ENCODE results near the gene TMEM186.
"Not testable (repeated sequence)": the region's sequence is repeated elsewhere in the genome, so short reads cannot be mapped to it uniquely, and the experiment has no call there.

TMEM186 gene

DNA sequence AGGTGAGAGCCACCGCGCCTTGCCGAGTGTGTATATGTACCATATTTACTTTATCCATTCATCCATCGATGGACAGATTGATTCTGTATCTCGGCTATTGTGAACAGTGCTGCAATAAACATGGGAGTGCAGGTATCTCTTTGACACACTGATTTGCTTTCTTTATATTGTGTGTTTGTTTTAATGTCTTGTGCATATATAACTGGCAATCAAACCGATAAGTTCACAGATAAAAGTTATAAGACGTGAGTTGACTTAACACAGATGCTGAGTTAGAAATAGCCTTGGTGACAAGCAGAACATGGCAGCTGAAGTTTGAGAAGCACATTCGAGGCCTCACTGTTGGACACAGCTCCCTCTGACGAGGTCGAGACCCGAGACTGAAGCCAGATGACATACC is 23.2 kb downstream of the TMEM186 start:
- no peak for DNase-seq (ENCODE audit: low read depth, low spot score)

DNA sequence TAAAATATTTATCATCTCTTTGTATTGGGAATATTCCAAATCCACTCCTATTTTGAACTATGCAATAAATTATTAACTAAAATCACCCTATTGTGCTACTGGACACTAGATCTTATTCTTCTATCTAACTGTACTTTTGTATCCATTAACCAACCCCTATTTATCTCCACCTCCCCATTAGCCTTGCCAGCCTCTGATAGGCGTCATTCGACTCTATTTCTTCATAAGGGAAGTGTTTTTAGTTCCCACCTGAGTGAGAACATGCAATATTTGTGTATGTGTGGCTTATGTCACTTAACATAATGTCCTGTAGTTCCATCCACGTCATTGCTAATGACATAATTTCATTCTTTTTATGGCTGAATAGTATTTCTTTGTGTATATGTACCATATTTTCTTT is 23.9 kb downstream of the TMEM186 start:
- DNase-seq (ENCODE audit: low read depth, low spot score): no peak

DNA sequence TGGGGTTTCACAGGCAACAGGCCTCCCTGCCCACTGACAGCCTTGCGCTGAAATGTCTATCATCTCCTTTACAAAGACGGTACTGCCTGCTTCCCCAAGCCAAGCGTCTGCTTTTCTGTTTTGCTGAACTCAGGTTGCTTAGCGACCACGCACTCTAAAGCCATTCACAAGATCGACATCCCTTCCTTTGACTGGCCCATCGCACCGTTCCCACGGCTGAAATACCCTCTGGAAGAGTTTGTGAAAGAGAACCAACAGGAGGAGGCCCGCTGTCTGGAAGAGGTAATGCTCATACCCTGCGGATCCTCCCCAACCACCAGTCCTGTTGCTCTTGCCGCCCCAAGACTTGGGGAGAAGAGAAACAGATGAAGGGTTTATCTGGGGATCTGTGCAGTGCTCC is 28.7 kb downstream of the TMEM186 start:
- no peak for DNase-seq (ENCODE audit: low read depth, low spot score)

DNA sequence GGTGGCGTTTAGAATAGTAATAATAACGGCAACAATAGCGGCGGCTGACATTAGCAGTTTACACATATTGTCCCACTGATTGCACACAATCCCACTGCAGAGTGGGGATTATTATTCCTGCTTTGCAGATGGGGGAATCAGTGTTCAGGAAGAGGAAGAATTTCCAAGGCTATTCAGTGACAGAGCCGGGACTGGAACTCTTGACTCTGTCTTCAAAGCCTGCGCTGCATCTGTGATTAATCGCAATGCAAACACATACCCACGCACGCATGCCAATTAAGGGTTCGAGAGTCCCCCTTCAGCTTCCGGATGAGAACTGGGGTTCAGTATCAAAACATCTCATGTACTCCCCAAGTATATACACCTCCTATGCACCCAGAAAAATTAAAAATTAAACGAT is 29.2 kb downstream of the TMEM186 start:
- DNase-seq (ENCODE audit: low read depth, low spot score): no peak

DNA sequence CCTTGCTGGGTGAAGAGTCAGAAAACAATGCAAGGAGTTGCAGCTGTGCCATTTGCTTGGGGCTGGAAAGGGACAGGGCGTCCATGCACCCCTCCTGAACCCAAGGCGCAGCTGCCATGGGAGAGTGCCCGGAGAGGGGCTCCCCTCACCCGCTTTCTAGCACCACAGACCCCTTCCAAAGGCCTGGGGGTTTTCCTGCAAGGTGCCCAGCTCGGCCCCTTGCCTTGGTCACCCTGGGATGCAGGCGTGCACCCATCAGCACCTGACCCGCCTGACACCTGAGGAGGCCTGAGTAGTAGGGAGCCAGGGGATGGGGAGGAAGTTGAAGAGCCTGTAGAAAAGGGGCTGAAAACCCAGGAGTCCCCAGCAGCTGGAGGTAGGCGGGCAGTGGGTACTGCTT is 30.3 kb downstream of the TMEM186 start:
- DNase-seq (ENCODE audit: low read depth, low spot score): no peak

DNA sequence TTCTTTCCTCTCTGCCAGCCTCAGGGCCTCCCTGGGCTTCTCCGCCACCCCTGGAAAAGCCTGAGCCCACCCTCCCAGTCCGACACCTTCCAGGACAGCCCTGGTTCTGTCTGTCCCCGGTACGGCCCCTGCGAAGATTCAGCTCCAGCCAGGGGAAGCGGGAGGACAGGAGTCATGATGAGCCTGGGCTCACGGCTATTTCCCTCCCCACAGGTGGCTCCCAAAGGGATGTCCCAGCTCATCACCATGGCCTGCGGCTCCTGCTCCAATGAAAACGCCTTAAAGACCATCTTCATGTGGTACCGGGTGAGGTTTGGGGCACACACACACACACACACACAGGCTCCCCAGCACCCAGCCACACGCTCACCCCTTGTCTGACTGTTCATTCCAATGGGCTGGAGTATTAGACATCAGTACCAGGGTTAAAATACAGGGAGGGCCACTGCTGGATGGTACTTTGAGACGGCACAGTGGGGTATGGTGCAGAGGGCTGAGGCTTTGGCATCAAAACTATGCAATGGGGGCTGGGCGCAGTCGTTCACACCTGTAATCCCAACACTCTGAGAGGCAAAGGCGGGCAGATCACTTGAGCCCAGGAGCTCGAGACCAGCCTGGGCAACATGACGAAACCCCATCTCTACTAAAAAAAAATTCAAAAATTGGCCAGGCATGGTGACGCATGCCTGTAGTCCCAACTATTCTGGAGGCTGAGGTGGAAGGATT is 32.8 kb downstream of the TMEM186 start:
- DNase-seq (ENCODE audit: low read depth, low spot score): no peak

DNA sequence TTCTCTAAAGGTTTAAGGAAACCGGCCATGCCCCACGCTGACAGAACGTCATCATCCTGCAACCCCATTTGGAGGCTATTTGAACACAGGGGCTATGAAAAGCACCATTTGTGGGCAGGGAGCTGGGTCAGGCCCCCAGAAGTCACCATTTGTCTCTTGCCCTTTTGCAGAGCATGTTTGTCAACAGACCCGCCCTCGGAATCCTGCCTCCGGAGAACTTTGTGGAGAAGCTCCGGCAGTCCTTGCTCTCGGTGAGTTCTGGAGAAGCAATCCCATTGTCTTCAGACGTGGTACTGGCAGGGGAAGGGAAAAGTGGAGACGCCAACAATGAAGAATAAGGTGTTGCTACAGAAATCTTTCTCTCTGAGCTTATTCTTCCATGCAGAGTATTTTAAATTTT is 33.5 kb downstream of the TMEM186 start:
- no peak for DNase-seq (ENCODE audit: low read depth, low spot score)

DNA sequence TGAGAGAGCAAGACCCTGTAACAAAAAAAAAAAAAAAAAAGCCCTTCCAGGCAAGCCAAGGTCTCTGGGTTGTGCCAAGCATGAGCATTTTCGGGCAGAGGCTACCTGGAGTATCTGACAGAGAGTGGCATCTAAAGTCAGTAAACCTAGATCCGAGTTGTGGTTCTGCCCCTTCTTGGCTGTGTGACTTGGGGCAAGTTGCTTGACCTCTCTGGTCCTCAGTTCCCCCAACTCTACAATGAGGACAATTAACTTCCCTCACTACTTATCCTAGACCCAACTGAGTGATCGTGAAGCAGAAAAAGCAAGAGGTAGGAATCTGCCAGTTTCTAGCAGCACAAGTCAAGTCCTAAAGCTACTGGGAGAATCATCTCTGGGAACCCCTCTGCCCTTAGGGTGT is 34.4 kb downstream of the TMEM186 start:
- DNase-seq (ENCODE audit: low read depth, low spot score): no peak

DNA sequence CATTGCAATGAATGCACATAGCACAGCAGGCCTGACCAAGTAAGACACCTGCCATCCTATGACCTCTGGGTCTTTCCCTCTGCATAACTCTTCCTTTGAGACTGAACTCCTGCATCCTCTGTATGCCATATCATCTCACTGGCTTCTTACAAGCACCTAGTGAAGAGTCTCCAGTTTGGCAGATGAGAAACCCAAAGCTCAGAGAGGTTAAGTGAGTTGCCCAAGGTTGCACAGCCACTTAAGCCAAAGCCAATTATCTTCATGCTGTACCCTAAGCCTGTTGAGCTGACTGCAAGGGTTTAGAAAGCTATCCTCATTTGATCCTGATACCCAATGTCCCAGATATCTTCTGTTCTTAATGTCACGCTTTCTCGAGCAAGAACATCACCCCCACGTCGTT is 35.2 kb downstream of the TMEM186 start:
- no peak for DNase-seq (ENCODE audit: low read depth, low spot score)

DNA sequence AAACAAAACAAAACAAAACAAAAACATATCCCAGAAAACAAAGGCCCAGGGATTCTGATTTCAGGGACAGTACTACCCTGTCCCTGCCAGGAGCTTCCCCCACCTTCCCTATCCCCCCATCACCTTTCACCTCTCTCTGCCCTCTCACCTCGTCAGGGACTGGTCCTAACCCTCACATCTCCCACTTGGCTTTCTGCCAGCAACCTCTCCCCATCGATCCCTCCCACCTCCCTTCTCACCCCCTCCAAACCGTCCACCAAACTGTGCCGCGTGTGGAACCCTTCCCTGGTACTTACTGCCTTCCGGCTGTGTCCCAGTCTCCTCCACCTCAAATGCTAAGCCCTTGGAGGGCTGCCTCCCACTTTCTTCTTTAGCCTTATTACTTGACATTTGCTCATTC is 36.4 kb downstream of the TMEM186 start:
- no peak for DNase-seq (ENCODE audit: low read depth, low spot score)

DNA sequence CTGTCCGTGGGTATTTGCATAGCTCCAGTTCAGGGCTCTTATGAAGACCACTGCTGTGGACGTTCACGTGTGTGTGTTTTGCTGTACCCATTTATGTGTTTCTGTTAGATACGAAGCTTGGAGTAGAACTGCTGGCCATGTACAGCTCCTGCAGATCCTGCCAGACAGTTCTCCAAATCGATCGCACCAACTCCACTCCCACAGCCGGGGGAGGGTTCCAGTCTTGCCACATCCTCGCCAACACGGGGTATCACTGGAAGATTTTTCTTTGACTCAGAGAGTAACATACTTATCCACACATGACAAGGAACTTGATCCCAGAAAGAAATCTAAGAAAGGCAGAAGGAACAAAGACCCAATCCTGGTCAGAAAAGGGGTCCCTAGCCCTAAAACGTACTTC is 37.4 kb downstream of the TMEM186 start:
- DNase-seq (ENCODE audit: low read depth, low spot score): no peak

DNA sequence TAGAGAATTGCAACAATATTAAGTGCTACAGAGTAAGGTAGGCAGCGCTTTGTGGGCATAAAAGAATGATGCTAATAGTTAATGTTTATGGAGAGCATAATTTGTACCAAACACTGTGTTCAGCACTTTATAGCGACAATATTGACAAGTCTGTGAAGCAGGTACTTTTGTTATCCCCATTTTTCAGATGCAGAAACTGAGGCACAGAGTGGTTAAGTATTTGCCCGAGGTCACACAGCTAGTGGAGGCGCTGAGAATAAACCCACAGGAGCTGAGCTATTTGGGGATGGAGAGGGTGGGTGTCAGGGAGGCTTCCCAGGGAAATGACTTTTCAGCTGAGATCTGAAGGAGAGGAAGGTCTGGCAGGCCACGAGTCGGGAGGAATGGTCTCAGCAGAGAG is 39.4 kb downstream of the TMEM186 start:
- no peak for DNase-seq (ENCODE audit: low read depth, low spot score)

DNA sequence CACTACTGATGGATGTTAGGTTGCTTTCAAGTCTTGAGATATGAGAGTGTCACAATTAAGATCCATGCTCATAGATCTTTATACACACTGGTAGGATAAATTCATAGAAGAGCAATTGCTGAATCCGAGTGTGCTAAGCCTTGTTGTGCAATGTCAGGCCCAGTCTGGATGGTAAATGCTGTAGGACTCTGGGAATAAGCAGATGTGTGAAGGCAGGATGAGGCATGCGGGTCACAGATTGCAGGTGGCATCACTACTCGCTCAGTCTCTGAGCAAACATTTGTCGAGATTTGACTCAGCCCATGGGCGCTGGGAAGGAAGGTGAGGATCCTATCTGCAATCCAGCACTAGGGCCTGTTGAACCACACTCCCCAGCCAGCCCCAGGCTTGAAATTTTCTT is 40.7 kb downstream of the TMEM186 start:
- DNase-seq (ENCODE audit: low read depth, low spot score): no peak

DNA sequence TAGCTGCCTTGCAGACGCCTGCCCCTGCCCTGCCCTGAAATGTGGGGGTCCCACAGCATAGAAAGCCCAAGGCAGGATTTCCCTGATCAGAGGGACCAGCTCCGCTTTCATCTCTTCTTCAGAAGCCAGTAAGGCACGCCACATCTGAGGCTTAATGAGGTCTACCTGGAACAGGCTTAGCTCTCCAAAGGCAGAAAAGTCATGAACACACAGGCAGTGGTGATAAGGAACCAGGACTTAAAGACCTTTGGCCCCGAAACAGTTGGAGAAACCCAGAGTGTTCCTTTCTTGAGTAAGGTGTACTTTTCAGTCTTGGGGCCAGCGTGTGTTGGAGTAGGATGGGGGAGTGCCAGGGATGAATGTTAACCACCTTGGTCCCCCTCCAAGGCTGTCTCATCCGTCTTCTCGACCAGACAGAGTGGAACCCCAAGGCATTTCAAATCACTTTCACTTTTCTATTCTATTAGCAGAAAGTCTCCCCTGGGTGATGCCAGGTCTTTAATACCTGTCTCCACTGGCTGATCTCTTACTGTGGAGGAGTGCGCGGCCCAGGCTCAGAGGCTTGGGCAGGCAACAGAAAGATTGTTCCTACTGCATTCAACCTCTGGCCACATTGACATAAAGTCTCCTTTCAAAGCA is 43.9 kb downstream of the TMEM186 start:
- DNase-seq (ENCODE audit: low read depth, low spot score): no peak

DNA sequence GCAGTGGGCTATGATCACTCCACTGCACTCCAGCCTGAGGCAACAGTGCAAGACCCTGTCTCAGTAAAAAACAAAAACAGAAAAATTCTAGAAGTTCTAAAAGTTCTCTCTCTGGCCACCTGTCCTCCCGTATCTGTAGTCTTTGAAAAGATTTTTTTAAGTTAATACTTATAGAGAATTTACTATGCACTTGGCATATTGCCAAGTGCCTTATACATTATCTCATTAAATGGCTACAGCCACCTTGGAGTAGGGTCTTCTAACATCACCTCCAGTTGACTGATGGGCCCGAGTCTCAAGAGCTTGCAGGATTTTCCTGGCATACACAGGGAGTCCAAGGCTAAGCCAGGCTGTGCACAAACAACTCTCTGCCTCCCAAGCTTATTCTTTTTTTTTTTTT is 44.7 kb downstream of the TMEM186 start:
- DNase-seq (ENCODE audit: low read depth, low spot score): no peak

DNA sequence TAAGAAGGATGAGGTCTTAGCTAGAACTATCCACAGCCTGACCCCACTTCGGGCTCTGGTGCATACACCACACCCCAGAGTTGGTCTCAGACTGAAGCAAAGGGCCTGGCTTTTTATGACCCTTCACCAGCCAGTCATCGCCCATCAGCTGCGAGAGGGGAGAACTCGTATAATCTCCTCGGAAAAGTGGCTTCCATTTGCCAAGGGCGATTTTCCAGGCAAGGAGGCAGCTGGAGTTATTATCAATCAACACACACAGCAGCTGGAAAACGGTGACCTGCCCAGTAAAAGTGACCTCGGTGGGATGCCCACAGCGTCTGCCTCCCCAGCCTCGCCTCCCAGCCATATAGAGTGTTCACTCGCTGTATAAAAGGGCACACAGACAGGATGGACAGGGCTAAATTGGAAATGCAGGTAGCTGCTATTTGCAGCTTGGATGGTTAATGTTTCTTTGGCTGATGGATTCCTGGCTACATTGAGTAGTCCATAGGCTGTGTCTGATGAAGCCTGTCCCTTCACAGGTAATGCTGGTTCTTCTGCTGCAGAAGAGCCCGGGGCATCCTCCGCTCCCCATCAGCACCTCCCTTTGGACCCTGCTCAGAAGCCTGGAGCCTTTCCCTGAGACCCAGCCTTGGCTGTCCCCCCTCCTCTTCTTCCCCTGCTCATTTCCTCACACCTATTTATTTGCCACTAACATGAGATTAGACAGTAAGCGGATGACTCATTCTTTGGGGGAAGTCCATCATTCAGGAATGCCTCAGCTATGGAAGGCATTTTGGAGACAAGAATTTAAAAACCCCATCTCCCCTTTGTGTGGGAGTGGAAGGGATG is 45.7 kb downstream of the TMEM186 start:
- DNase-seq (ENCODE audit: low read depth, low spot score): no peak

DNA sequence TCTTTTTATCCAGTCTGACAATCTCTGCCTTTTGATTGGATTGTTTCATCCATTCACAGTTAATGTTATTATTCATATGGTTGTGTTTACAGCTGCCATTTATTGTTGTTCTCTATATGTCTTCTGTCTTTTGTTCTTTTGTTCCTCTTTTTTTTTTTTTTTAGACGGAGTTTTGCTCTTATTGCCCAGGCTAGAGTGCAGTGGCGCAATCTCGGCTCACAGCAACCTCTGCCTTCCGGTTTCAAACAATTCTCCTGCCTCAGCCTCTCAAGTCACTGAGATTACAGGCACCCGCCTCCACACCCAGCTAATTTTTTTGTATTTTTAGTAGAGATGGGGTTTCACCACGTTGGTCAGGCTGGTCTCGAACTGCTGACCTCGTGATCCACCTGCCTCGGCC is 48.5 kb downstream of the TMEM186 start:
- not testable (repeated sequence) for DNase-seq (ENCODE audit: low read depth, low spot score)
